Small intestine (tissue), 7 donors: ENCODE data around the gene FBXW7. TPM values are rescaled to one million over a fixed set of nuclear protein-coding genes. Genes with fewer than 3 reads are reported as not detected.
A peak's percentile ranks its signal among the peaks of the same experiment; 100 is the strongest.

ENCODE experiments used
- DNase-seq, 2 donors: peaks; one replicate each; pipeline versions ENCODE4 v3.0.0 to v3.0.0-alpha.2; 2013
- FAIRE-seq: peaks from 2 replicates; lab custom pipeline; 2012; peaks lifted over from hg19 to GRCh38; lab: Jason Lieb, UNC
- H3K27ac ChIP-seq, 3 donors: one replicate each; pipeline ENCODE4 v1.5.1; 2013; ENCODE audit warnings: low read length in 2 of 3, mild to moderate bottlenecking in 2 of 3, control low read depth in 1 of 3, inconsistent platforms in 1 of 3, low read depth in 1 of 3, moderate library complexity in 1 of 3
- H3K27me3 ChIP-seq, 3 donors: one replicate each; pipeline ENCODE4 v1.6.1; 2013; ENCODE audit warnings: low read length in 3 of 3, inconsistent platforms in 1 of 3; ENCODE audit not compliant: control insufficient read depth in 3 of 3, insufficient read depth in 3 of 3
- H3K36me3 ChIP-seq, 3 donors: one replicate each; pipeline ENCODE4 v1.6.1; 2013; ENCODE audit warnings: low read length in 3 of 3, inconsistent platforms in 1 of 3, low read depth in 1 of 3, mild to moderate bottlenecking in 1 of 3, moderate library complexity in 1 of 3; ENCODE audit not compliant: control insufficient read depth in 3 of 3, insufficient read depth in 2 of 3
- H3K4me1 ChIP-seq, 3 donors: one replicate each; pipeline ENCODE4 v1.6.1; 2013; ENCODE audit warnings: low read length in 2 of 3, inconsistent platforms in 1 of 3, low read depth in 1 of 3, mild to moderate bottlenecking in 1 of 3, moderate library complexity in 1 of 3; ENCODE audit not compliant: control insufficient read depth in 3 of 3, insufficient read depth in 2 of 3
- H3K4me3 ChIP-seq, 3 donors: one replicate each; pipeline ENCODE4 v1.5.1; 2013; ENCODE audit warnings: low read length in 3 of 3, control low read depth in 1 of 3, inconsistent platforms in 1 of 3, low read depth in 1 of 3, mild to moderate bottlenecking in 1 of 3, moderate library complexity in 1 of 3
- H3K9me3 ChIP-seq, 2 donors: one replicate each; pipeline ENCODE4 v1.6.1; 2013; ENCODE audit warnings: low read depth in 1 of 2, low read length in 1 of 2; ENCODE audit not compliant: control insufficient read depth in 2 of 2, insufficient read depth in 1 of 2
- WGBS, 3 donors: extraction: QIAGEN DNeasy Blood & Tissue Kit; methylation state at CpG; one replicate each; pipeline ENCODE4 v1.1.7; 2013; 5-methylcytosine and 5-hydroxymethylcytosine counted together
- polyA plus RNA-seq, 4 donors: library from polyadenylated mRNA; stranded (reverse) in 3 of 4; unstranded in 1 of 4; fragments of 200-250 nt in 3 of 4; fragments of 120-200 nt in 1 of 4; gene quantifications; one replicate each; pipeline versions ENCODE4 v1.2.1 to v1.2.3, GENCODE V29; 2013
- donor health status: healthy with polysubstance abuse.
- donor health status: control.
- donor health status: control.
- donor health status: Bipolar disorder and iron deficiency.
- donor health status: healthy.

FBXW7 gene
- polyA plus RNA-seq, 4 donors: 7.4 to 18.1 (median 8.7) TPM

- Histone ChIP-seq H3K27me3 (no peaks in the 10 kb centered on the region), H3K36me3 (no peaks in the 10 kb centered on the region), H3K27ac (no peak overlapping the region), H3K4me3 (no peak overlapping the region), H3K4me1 (no peaks in the 10 kb centered on the region), H3K9me3 (no peaks in the 10 kb centered on the region)
- DNase-seq (no peak), FAIRE-seq (peak; percentile 33)
- 96 to 99% (median 97%) methylated on average over 3 of the region's 3 CpGs for WGBS, 3 donors
Measured at GRCh38 chr4:152443859-152444258, 92.0 kb downstream of the FBXW7 start.

GRCh38 chr4:152437561-152437960, 98.3 kb downstream of the FBXW7 start:
- 97 to 99% (median 97%) methylated on average over 7 of the region's 7 CpGs for WGBS, 3 donors

GRCh38 chr4:152436384-152436783, 99.5 kb downstream of the FBXW7 start:
- FAIRE-seq (no peak), DNase-seq (no peak)
- no peak overlapping the region for H3K4me3 ChIP-seq
- 95 to 98% (median 97%) methylated on average over 2 of the region's 2 CpGs for WGBS, 3 donors
- peaks cover 0 to 1% (median 0%) of the 10 kb centered on the region in 3 donors for H3K4me1 ChIP-seq
- H3K36me3 ChIP-seq: no peaks in the 10 kb centered on the region
- peaks cover 0 to 10% of the 10 kb centered on the region in 2 donors for H3K9me3 ChIP-seq
- H3K27me3 ChIP-seq: no peaks in the 10 kb centered on the region
- H3K27ac ChIP-seq: no peak overlapping the region

More at GRCh38 chr4:152437561-152437960, 98.3 kb downstream of the FBXW7 start:
- Histone ChIP-seq H3K27ac (no peak overlapping the region), H3K27me3 (no peaks in the 10 kb centered on the region), H3K9me3 (peaks cover 0 to 10% of the 10 kb centered on the region in 2 donors), H3K4me1 (no peaks in the 10 kb centered on the region), H3K36me3 (no peaks in the 10 kb centered on the region), H3K4me3 (no peak overlapping the region)
- FAIRE-seq (no peak), DNase-seq (no peak)

- no peak for DNase-seq
- Histone ChIP-seq H3K4me3 (no peak overlapping the region), H3K36me3 (no peaks in the 10 kb centered on the region), H3K4me1 (peaks cover 0 to 8% (median 0%) of the 10 kb centered on the region in 3 donors), H3K9me3 (peaks cover 0 to 10% of the 10 kb centered on the region in 2 donors), H3K27ac (no peak overlapping the region), H3K27me3 (no peaks in the 10 kb centered on the region)
- FAIRE-seq: no peak
- WGBS, 3 donors: 90 to 92% (median 90%) methylated on average over 3 of the region's 3 CpGs
Measured at GRCh38 chr4:152434011-152434410, 101.9 kb downstream of the FBXW7 start.

- no peak for DNase-seq
- WGBS, 3 donors: 96 to 99% (median 97%) methylated on average over 2 of the region's 2 CpGs
- H3K27ac ChIP-seq: no peak overlapping the region
Measured at GRCh38 chr4:152431784-152432183, 104.1 kb downstream of the FBXW7 start.

GRCh38 chr4:152431291-152431690, 104.6 kb downstream of the FBXW7 start:
- Histone ChIP-seq H3K9me3 (peaks cover 0 to 2% of the 10 kb centered on the region in 2 donors), H3K4me3 (no peak overlapping the region), H3K4me1 (peaks cover 0 to 16% (median 0%) of the 10 kb centered on the region in 3 donors), H3K27ac (peak overlapping the region in 1 of 3 donors; percentile 1), H3K36me3 (no peaks in the 10 kb centered on the region), H3K27me3 (no peaks in the 10 kb centered on the region)
- peak in 1 of 2 donors; percentile 32 for DNase-seq
- no peak for FAIRE-seq

More at GRCh38 chr4:152431784-152432183, 104.1 kb downstream of the FBXW7 start:
- no peaks in the 10 kb centered on the region for H3K27me3 ChIP-seq
- no peak for FAIRE-seq
- H3K4me3 ChIP-seq: no peak overlapping the region
- H3K4me1 ChIP-seq: peaks cover 0 to 13% (median 0%) of the 10 kb centered on the region in 3 donors
- peaks cover 0 to 7% of the 10 kb centered on the region in 2 donors for H3K9me3 ChIP-seq
- no peaks in the 10 kb centered on the region for H3K36me3 ChIP-seq

- H3K36me3 ChIP-seq: no peaks in the 10 kb centered on the region
- H3K4me1 ChIP-seq: peaks cover 0 to 21% (median 3%) of the 10 kb centered on the region in 3 donors
- H3K27me3 ChIP-seq: no peaks in the 10 kb centered on the region
- DNase-seq (no peak), FAIRE-seq (no peak)
- H3K9me3 ChIP-seq: no peaks in the 10 kb centered on the region
- H3K4me3 ChIP-seq: no peak overlapping the region
- no peak overlapping the region for H3K27ac ChIP-seq
Measured at GRCh38 chr4:152430507-152430906, 105.4 kb downstream of the FBXW7 start.

- no peaks in the 10 kb centered on the region for H3K9me3 ChIP-seq
- no peak overlapping the region for H3K27ac ChIP-seq
- 80 to 84% (median 81%) methylated on average over 2 of the region's 2 CpGs for WGBS, 3 donors
- peaks cover 3 to 35% (median 3%) of the 10 kb centered on the region in 3 donors for H3K4me1 ChIP-seq
- DNase-seq (no peak), FAIRE-seq (no peak)
- no peaks in the 10 kb centered on the region for H3K27me3 ChIP-seq
- no peaks in the 10 kb centered on the region for H3K36me3 ChIP-seq
- H3K4me3 ChIP-seq: no peak overlapping the region
Measured at GRCh38 chr4:152427981-152428380, 107.9 kb downstream of the FBXW7 start.

- H3K27me3 ChIP-seq: no peaks in the 10 kb centered on the region
- FAIRE-seq: no peak
- H3K27ac ChIP-seq: peak overlapping the region in 1 of 3 donors; percentile 82
- no peak overlapping the region for H3K4me3 ChIP-seq
- DNase-seq: no peak
- H3K4me1 ChIP-seq: peaks cover 3 to 28% (median 3%) of the 10 kb centered on the region in 3 donors
- no peaks in the 10 kb centered on the region for H3K9me3 ChIP-seq
- H3K36me3 ChIP-seq: no peaks in the 10 kb centered on the region
- WGBS, 3 donors: 84 to 85% (median 84%) methylated on average over 2 of the region's 2 CpGs
Measured at GRCh38 chr4:152424977-152425376, 110.9 kb downstream of the FBXW7 start.
